ENCODE results near the gene TMCC1.

DNA sequence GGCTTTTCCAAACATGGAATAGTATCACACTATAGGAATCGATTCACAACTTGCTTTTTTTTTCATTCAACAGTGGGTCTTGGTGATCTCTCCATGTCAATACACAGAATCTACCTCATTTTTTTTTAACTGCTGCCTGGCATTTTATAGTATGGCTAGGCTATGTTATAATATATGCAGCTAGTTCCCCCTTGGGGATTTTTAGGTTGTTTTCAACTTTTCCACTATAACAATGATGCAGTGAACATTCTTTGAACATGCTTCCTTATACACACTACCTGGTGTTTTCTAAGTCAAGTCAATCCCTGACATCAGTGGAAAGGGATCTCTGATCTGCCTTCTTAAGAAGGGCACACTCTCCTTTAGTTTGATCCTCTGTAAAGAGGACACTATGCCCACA lies 240.5 kb downstream of the TMCC1 start:
- TF ChIP-seq, protein P1, sequence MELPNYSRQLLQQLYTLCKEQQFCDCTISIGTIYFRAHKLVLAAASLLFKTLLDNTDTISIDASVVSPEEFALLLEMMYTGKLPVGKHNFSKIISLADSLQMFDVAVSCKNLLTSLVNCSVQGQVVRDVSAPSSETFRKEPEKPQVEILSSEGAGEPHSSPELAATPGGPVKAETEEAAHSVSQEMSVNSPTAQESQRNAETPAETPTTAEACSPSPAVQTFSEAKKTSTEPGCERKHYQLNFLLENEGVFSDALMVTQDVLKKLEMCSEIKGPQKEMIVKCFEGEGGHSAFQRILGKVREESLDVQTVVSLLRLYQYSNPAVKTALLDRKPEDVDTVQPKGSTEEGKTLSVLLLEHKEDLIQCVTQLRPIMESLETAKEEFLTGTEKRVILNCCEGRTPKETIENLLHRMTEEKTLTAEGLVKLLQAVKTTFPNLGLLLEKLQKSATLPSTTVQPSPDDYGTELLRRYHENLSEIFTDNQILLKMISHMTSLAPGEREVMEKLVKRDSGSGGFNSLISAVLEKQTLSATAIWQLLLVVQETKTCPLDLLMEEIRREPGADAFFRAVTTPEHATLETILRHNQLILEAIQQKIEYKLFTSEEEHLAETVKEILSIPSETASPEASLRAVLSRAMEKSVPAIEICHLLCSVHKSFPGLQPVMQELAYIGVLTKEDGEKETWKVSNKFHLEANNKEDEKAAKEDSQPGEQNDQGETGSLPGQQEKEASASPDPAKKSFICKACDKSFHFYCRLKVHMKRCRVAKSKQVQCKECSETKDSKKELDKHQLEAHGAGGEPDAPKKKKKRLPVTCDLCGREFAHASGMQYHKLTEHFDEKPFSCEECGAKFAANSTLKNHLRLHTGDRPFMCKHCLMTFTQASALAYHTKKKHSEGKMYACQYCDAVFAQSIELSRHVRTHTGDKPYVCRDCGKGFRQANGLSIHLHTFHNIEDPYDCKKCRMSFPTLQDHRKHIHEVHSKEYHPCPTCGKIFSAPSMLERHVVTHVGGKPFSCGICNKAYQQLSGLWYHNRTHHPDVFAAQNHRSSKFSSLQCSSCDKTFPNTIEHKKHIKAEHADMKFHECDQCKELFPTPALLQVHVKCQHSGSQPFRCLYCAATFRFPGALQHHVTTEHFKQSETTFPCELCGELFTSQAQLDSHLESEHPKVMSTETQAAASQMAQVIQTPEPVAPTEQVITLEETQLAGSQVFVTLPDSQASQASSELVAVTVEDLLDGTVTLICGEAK (IDR thresholded peaks at IDR 0.05; ENCODE audit: borderline replicate concordance), result no peak
- no peak for TF ChIP-seq TCF12 (IDR thresholded peaks at IDR 0.05; ENCODE audit: low read depth, low read length)

Measured in GM12878 (cell line).